ENCODE data around the gene VAMP8. TPM values are rescaled to one million over a fixed set of nuclear protein-coding genes. Genes with fewer than 3 reads are reported as not detected.

VAMP8 gene
- total and polyA plus RNA-seq, 10 of the 15 experiments (the other 5 are each of a cell fraction or from before 2014, with no cell fraction given) = 93.6 to 744 (median 217) TPM

GRCh38 chr2:85551698-85552678 is 25.4 kb upstream of the VAMP8 start (continued):
- TF ChIP-seq RBBP5 (conservative IDR thresholded peaks at IDR 0.05) (no peak), POU2F2 (IDR thresholded peaks at IDR 0.05; ENCODE audit: borderline replicate concordance, low read depth, low read length) (0 out of 3 replicates have a peak, but pooled peaks have one; percentile 40), ZNF687 (IDR thresholded peaks at IDR 0.05) (no peak), ZBTB11 (CRISPR knock-in tag; IDR thresholded peaks at IDR 0.05) (no peak), NR2C1 (IDR thresholded peaks at IDR 0.05) (no peak), PBX3 (IDR thresholded peaks at IDR 0.05; ENCODE audit: insufficient replicate concordance, low read depth, low read length) (no peak), MYC (IDR thresholded peaks at IDR 0.05; ENCODE audit: insufficient read depth, insufficient read length, insufficient replicate concordance, low read length, severe bottlenecking) (no peak), SMARCA5 (IDR thresholded peaks at IDR 0.05) (0 out of 2 replicates have a peak, but pooled peaks have one; percentile 38), BCL11A (IDR thresholded peaks at IDR 0.05; ENCODE audit: low read depth, low read length) (no peak), SMAD5 (IDR thresholded peaks at IDR 0.05; ENCODE audit: low read depth) (no peak), ATF7 (IDR thresholded peaks at IDR 0.05; ENCODE audit: low read depth) (peak; percentile 34; the same call in 1 of the 2 replicates), YY1 (IDR thresholded peaks at IDR 0.05; ENCODE audit: low read depth, low read length) (peak; percentile 69), RAD51 (IDR thresholded peaks at IDR 0.05) (no peak), KLF5 (IDR thresholded peaks at IDR 0.05; ENCODE audit: partially characterized antibody) (no peak), MTA2 (IDR thresholded peaks at IDR 0.05; ENCODE audit: low read depth) (no peak), SMC3 (IDR thresholded peaks at IDR 0.05; ENCODE audit: borderline replicate concordance, low read length) (peak; percentile 96), EZH2 (IDR thresholded peaks at IDR 0.05; ENCODE audit: borderline replicate concordance, control insufficient read depth, low read depth, low read length) (no peak), IKZF1 (conservative IDR thresholded peaks at IDR 0.05) (no peak), MTA3 (IDR thresholded peaks at IDR 0.05; ENCODE audit: borderline replicate concordance, low read length) (no peak), LARP7 (IDR thresholded peaks at IDR 0.05) (no peak), SUPT20H (IDR thresholded peaks at IDR 0.05; ENCODE audit: borderline replicate concordance, control insufficient read depth, low read depth, low read length) (no peak), ASH2L (IDR thresholded peaks at IDR 0.05; ENCODE audit: borderline replicate concordance, low read depth) (no peak)

Data from GM12878 (cell line).